Measurements from ENCODE around the gene GCNT3.

GRCh38 chr15:59571606-59572005 lies 40.0 kb upstream of the GCNT3 start:
- TF ChIP-seq CTCF (IDR thresholded peaks at IDR 0.05; ENCODE audit: extremely low read depth in 1 of 2, insufficient read depth in 1 of 2, low read depth in 1 of 2, low read length in 2 of 2) (no peak), EZH2 (IDR thresholded peaks at IDR 0.05; ENCODE audit: borderline replicate concordance, low read depth, low read length, severe bottlenecking) (no peak), POLR2AphosphoS5 (IDR thresholded peaks at IDR 0.05; ENCODE audit: insufficient read depth, low read depth, low read length) (no peak), MAX (IDR thresholded peaks at IDR 0.05; ENCODE audit: insufficient read depth, insufficient read length) (no peak), POLR2A (IDR thresholded peaks at IDR 0.05; ENCODE audit: low read depth, low read length) (no peak), JUN (IDR thresholded peaks at IDR 0.05; ENCODE audit: borderline replicate concordance, insufficient read depth, insufficient read length, low read depth) (no peak), FOS (IDR thresholded peaks at IDR 0.05; ENCODE audit: borderline replicate concordance, insufficient read depth, low read length) (no peak), MYC (IDR thresholded peaks at IDR 0.05; ENCODE audit: low read depth, low read length) (no peak)

Measured in endothelial cell of umbilical vein (primary cell).